ENCODE data around the gene AKAP8L. TPM values are rescaled to one million over a fixed set of nuclear protein-coding genes. Genes with fewer than 3 reads are reported as not detected.
"Not testable (repeated sequence)": the region's sequence is repeated elsewhere in the genome, so short reads cannot be mapped to it uniquely, and the experiment has no call there.

Gene AKAP8L
- total RNA-seq, 1 experiment from 2014 or later: 66.3 TPM

DNA sequence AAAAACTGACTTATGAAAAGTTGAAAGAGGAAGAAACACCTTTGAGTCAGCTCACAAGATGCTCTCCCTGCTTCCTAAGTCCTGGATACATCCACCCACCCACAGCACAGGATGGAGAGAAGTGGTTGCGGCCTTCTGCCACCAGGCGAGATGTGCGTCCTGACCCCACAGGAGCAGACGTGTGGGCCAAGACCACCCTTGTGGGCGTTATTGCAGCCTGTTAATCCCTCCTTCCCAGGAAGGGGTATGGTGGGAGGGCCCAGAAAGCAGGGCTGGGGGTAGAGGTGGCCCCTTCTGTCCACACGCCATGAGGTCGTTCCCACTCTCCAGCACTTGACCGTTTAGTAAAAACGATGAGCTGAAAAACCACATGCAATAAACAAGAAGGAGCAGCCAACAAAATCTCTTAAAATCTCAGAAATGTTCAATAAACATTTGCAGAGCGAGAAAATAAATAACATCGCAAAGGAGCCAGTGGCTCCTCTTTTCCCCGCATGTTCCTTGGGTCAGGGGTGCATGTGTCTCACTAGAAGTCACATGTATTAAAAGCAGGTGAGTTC lies 2.4 kb upstream of the AKAP8L start:
- no peak for DNase-seq (ENCODE audit: low spot score)

DNA sequence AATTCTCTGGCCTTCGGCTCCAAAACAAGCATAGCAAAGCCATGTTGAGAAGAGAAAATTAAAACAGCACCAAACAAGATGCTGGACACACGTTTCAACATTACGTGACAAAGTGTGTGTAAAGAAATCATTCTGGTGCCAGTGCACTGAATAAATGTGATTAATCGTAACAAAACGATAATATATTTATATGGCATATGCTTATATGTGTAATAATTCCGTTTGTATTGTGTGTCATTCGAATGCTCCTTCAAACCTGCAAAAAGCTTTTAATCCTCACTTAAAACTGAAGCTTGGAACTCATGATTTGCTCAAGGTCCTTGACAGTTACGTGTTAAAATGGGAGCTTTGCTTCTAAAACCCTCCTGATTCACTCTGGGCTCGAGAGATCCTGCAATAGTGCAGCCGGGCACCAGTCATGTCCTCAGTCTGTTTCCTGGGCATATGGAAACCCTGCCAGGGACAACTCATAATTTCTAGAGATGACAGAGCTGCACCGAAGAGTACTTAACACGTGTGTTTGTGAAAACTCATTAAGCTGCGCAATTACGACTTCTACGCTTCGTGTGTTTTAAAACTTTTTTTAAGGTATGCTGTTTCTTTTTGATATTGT lies 731 bp upstream of the AKAP8L start:
- no peak for DNase-seq (ENCODE audit: low spot score)

GRCh38 chr19:15418231-15418578 lies 583 bp downstream of the AKAP8L start:
- no peak for DNase-seq (ENCODE audit: low spot score)

GRCh38 chr19:15417699-15418098 lies 1.1 kb downstream of the AKAP8L start:
- no peak for DNase-seq (ENCODE audit: low spot score)

DNA sequence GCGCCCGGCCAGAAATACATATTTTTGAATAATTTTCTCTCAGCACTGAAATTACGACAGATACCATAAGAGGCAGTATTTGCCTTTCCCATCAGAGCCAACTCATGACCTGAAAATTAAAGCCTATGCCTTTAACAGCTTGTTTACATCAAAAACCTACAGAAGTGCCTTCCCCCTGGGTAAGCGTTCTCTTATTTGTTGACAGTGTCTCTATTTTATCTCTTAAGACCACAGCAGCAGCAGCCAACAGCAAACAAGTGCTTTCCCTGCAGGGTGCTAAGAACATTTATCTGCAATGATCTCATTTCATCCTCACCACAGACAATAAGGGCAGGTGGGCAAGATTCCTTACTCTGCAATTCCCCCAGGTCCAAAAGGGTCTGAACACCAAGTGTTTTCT lies 6.0 kb downstream of the AKAP8L start:
- no peak for DNase-seq (ENCODE audit: low spot score)

GRCh38 chr19:15411351-15411750 lies 7.4 kb downstream of the AKAP8L start:
- DNase-seq (ENCODE audit: low spot score): not testable (repeated sequence)

DNA sequence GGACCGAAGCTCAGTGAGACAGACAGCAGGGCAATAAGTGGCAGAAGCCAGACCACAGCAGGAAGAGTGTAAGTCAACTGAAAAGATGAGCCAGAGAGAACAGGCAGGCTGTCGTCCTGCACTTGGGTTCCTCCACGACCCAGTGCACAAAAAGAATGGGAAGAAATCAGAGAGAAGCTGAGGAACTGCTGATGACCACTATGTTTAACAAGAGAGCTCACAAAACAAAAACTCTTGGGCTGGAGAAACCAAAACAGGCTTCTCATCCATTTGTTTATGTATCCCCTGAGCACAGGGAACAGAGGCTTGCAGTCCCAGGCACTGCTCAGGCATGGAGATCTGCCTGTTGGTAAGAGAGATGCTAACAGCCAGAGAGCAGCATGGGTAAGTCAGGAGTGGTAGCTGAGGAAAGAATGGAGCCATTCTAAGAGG lies 14.0 kb downstream of the AKAP8L start:
- no peak for DNase-seq (ENCODE audit: low spot score)

DNA sequence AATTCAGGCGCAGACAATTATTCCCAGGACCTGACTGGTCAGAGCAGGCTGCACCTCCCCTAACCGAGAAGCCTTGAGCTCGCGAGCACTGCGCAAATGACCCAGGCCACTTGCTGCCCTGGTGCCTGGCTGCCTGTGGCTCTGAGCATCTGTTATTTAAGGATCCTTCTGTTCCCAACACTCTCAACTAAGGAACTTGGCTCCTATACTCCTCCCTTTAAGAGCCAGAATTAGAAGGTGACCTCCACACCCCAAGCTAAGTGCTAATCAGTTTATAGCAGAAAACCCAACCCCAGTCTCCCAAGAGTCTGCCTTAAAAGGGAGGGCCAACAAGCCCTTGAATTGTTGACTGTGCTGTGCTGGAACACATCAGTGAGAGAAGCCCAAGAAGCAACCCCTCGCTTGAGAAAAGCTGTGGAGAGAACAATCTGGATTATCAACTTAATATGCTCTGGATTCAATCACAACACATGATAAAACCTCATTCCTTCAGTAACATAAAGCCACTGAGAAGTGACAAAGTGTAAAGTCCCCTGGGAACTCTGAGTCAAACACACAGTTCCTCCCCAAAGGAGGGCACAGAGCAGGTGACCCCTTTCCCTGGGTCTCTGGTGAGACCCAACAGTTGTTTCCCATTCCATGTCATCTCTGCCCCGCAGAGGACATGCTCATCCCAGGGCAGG lies 14.6 kb downstream of the AKAP8L start:
- DNase-seq (ENCODE audit: low spot score): no peak

DNA sequence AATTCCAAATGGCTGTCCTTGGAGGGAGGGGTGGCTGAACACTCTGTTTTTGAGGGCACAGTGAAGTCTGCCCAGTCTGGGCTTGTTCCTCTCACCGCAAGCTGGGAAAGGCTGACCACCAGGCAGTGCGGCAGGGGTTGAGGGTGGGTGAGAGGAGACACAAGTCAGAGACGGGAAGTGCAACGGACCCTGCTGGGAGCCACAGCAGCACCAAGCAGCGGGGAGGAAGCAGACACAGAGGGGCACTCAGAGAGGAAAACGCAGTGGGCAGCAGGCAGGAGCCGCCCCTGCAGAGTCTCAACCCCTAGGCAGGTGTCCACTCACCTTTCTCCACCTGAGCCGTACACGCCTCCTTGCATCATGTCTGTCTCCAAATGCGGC lies 15.6 kb downstream of the AKAP8L start:
- no peak for DNase-seq (ENCODE audit: low spot score)

- DNase-seq (ENCODE audit: low spot score): no peak
Observed at GRCh38 chr19:15402411-15403150, 16.2 kb downstream of the AKAP8L start.

GRCh38 chr19:15401397-15401710 lies 17.4 kb downstream of the AKAP8L start:
- DNase-seq (ENCODE audit: low spot score): no peak

- no peak for DNase-seq (ENCODE audit: low spot score)
Observed at GRCh38 chr19:15400521-15401396, 18.0 kb downstream of the AKAP8L start.

GRCh38 chr19:15399635-15400034 lies 19.2 kb downstream of the AKAP8L start:
- no peak for DNase-seq (ENCODE audit: low spot score)

DNA sequence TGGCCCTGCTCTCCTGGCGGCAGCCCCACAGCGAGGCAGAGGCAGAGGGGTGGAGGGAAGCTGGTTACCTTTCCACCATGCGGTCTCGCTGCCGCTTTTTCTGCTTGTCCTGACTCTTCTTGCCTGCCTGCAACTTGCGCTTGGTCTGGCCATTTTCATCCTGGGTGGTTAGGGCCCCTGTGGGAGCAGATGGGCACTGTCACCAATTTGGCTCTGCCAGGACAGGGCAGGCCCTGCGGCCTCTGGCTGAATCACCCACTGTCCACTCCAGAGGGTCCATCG lies 19.6 kb downstream of the AKAP8L start:
- DNase-seq (ENCODE audit: low spot score): no peak

- DNase-seq (ENCODE audit: low spot score): no peak
Observed at GRCh38 chr19:15398501-15399233, 20.1 kb downstream of the AKAP8L start.

- DNase-seq (ENCODE audit: low spot score): no peak
Observed at GRCh38 chr19:15397782-15398181, 21.0 kb downstream of the AKAP8L start.

DNA sequence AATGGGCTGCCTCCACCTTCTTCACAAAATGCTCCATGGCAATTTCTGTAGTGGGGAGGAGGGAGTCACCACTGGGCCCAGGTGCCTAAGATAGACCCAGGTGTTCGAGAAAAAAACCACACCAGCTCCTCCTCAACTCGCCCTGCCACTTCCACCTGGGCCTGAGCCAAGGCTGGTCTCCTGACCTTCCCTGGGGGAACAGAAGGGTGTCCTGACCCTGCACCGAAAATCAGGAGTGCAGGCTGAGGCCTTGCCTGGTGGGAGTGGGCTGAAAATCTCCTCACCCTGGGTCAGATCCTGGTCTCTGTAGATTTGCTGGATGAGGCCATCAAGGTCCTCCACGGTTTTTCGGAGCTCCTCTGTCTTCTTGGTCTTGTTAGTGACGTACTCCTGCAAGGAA lies 21.6 kb downstream of the AKAP8L start:
- no peak for DNase-seq (ENCODE audit: low spot score)

DNA sequence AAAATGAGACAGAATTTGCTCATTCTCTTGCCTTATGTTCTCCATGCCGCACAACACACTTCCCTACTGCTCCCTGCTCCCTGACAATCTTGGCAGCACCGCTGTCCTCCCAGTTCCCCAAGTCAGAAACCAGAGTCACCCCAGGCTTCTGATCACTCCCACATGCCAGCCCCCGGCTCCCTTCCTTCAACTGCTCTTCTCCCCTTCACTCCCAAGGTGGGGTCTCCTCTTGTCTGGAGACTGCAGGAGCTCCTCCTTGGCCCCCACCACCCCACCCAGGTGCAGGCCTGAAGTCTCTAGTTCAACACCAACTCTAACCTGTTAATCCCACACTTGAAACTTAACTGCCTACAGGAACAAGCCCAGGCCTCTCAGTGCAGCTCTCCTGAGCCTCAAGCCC lies 22.4 kb downstream of the AKAP8L start:
- no peak for DNase-seq (ENCODE audit: low spot score)

DNA sequence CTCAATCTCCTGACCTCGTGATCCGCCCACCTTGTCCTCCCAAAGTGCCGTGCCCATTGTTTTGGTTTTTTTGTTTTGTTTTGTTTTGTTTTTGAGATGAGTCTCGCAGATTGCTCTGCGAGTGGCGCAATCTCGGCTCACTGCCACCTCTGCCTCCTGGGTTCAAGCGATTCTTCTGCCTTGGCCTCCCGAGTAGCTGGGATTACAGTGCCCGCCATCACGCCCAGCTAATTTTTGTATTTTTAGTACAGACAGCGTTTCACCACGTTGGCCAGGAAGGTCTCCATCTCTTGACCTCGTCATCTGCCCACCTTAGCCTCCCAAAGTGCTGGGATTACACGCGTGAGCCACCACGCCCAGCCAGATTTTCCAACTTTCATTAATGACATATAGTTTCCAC lies 23.5 kb downstream of the AKAP8L start:
- not testable (repeated sequence) for DNase-seq (ENCODE audit: low spot score)

DNA sequence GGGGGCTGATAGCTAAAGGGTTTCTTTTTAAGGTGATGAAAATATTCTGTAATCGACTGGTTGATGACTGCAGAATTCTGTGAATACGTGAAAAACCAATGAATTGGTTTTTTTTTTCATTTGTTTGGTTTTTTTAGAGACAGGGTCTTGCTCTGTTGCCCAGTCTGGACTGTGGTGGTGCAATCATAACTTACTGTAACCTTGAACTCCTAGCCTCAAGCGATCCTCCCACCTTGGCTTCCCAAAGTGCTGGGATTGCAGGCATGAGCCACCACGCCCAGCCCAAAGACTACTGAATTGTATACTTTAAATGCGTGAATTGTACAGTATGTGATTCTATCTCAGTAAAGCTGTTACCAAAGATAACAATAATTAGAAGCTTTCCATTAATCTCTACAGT lies 24.4 kb downstream of the AKAP8L start:
- DNase-seq (ENCODE audit: low spot score): no peak

DNA sequence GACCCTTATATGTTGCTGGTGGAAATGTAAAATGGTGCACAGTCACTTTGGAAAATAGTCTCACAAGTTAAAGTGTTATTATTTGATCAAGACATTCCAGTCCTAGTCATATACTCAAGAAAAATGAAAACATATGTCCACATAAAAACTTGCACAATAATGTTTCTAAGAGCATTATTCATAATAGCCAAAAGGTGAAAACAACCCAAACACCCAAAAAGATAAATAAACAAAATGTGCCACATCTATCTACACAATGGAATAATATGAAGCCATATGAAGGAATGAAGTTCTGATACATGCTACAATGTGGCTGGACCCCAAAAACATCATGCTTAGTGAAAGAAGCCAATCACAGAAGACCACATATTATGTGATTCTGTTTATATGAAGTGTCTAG lies 24.8 kb downstream of the AKAP8L start:
- no peak for DNase-seq (ENCODE audit: low spot score)
